Gastroesophageal sphincter (tissue), 3 donors: Measurements from ENCODE around the gene GMDS.

ENCODE experiments used
- CTCF ChIP-seq, 4 experiments: fragments of 200-600 bp in 2 of 4; fragments of 450-650 bp in 2 of 4; sonication (generic) in 1 of 4; IDR thresholded peaks; one replicate each; pipeline ENCODE4 v1.5.1; 2017 to 2019; ENCODE audit warnings: antibody characterized with exemption in 4 of 4, mild to moderate bottlenecking in 2 of 4, moderate library complexity in 2 of 4
- EP300 ChIP-seq: sonication (generic); formaldehyde crosslinking; IDR thresholded peaks from one replicate; pipeline ENCODE4 v1.6.1; 2017; ENCODE audit warnings: antibody characterized with exemption, mild to moderate bottlenecking
- POLR2AphosphoS5 ChIP-seq: sonication (generic); formaldehyde crosslinking; IDR thresholded peaks from one replicate; pipeline ENCODE4 v1.6.1; 2017; ENCODE audit warnings: antibody characterized with exemption

- TF ChIP-seq POLR2AphosphoS5: no peak
- TF ChIP-seq EP300: no peak
- TF ChIP-seq CTCF (IDR thresholded peaks at IDR 0.05): no peak
Observed at GRCh38 chr6:1885576-1886011, 359.8 kb downstream of the GMDS start.
